Right lobe of liver (tissue), 6 donors: ENCODE data around the gene BDH1. TPM values are rescaled to one million over a fixed set of nuclear protein-coding genes. Genes with fewer than 3 reads are reported as not detected.

Experiments used
- ATAC-seq, 4 donors: fragments of 200-7000 bp; cut with Tn5 transposase; one replicate each; pipeline ENCODE4 v1.9.1; 2020; ENCODE audit warnings: mild to moderate bottlenecking in 4 of 4, moderate library complexity in 4 of 4
- DNase-seq, 3 donors: peaks; one replicate each; pipeline ENCODE4 v3.0.0-alpha.2; 2020
- H3K27ac ChIP-seq, 3 donors: fragments of 200-600 bp; one replicate each; pipeline ENCODE4 v1.8.0; 2022
- H3K27me3 ChIP-seq, 2 donors: fragments of 200-600 bp; one replicate each; pipeline ENCODE4 v1.8.0; 2022
- H3K36me3 ChIP-seq, 4 donors: fragments of 200-600 bp; sonication (generic) in 1 of 4; one replicate each; pipeline versions ENCODE4 v1.5.1 to v1.8.0; 2017 to 2022; ENCODE audit warnings: control low read depth in 1 of 4
- H3K4me1 ChIP-seq, 4 donors: fragments of 200-600 bp; sonication (generic) in 1 of 4; one replicate each; pipeline versions ENCODE4 v1.5.1 to v1.8.0; 2017 to 2022; ENCODE audit warnings: control low read depth in 1 of 4
- H3K4me3 ChIP-seq, 3 donors: fragments of 200-600 bp; one replicate each; pipeline ENCODE4 v1.8.0; 2022
- H3K9me3 ChIP-seq, 4 donors: fragments of 200-600 bp; sonication (generic) in 1 of 4; one replicate each; pipeline versions ENCODE4 v1.5.1 to v1.8.0; 2017 to 2022; ENCODE audit warnings: control low read depth in 1 of 4
- CTCF ChIP-seq, 4 donors: fragments of 200-600 bp in 3 of 4; fragments of 450-650 bp in 1 of 4; IDR thresholded peaks; one replicate each; pipeline versions ENCODE4 v1.5.1 to v1.8.0; 2016 to 2022; ENCODE audit warnings: antibody characterized with exemption in 4 of 4, mild to moderate bottlenecking in 2 of 4
- POLR2A ChIP-seq: fragments of 450-650 bp; IDR thresholded peaks from one replicate; pipeline ENCODE4 v1.6.1; 2017; ENCODE audit warnings: antibody characterized with exemption, mild to moderate bottlenecking
- WGBS: methylation state at CpG from one replicate; pipeline ENCODE4 v1.1.6; 2018; ENCODE audit warnings: low coverage, low lambda C conversion rate; ENCODE audit not compliant: insufficient coverage; ENCODE audit errors: missing lambda C conversion rate; 5-methylcytosine and 5-hydroxymethylcytosine counted together
- intact Hi-C, 2 donors: fragments of 100-400 bp; cut with DNase I; formaldehyde crosslinking; loops; one replicate each; pipeline versions ENCODE4 v1.11.2 to v1.14.1; 2022
- total RNA-seq, 6 experiments: library from RNA; depleted of rRNA in 2 of 6; stranded (reverse); fragments of >200 nt in 2 of 6; fragmentation: NEBNext Ultra II Directional in 3 of 6; extraction: Animal tissue kit (Norgen Biotek cat#: 25700) in 3 of 6; gene quantifications; one replicate each; pipeline versions ENCODE4 v1.1.0 to v1.2.4, GENCODE V29; 2016 to 2023
- donor health status: DM: no; HTN: yes; CAD: no.
- donor health status: DM: no; HTN: no; CAD: no.
- donor health status: DM: no; HTN: no; CAD: no.
- donor health status: DM: no; HTN: yes; CAD: no.
- donor health status: DM: no; HTN: yes; CAD: no.

BDH1 gene
- total RNA-seq, 6 experiments from 2014 or later: 65.5 to 366 (median 233) TPM

GRCh38 chr3:197485143-197485542, 70.6 kb downstream of the BDH1 start:
- intact Hi-C loops: no loop called here
- 81% methylated on average over 3 of the region's 5 CpGs for WGBS
- no peak for TF ChIP-seq CTCF (IDR thresholded peaks at IDR 0.05)
- TF ChIP-seq POLR2A: no peak

GRCh38 chr3:197484204-197484901, 71.4 kb downstream of the BDH1 start:
- DNase-seq (peak in 1 of 3 donors; percentile 11), ATAC-seq (no peak)
- Histone ChIP-seq H3K9me3 (no peaks in the 10 kb centered on the region), H3K4me1 (peaks cover 0 to 24% (median 6%) of the 10 kb centered on the region in 4 donors), H3K36me3 (no peaks in the 10 kb centered on the region), H3K27ac (no peak overlapping the region), H3K4me3 (no peak overlapping the region), H3K27me3 (no peaks in the 10 kb centered on the region)
- 94% methylated on average over 5 of the region's 12 CpGs for WGBS
- intact Hi-C loops: no loop called here
- no peak for TF ChIP-seq CTCF (IDR thresholded peaks at IDR 0.05)
- no peak for TF ChIP-seq POLR2A

More at GRCh38 chr3:197485143-197485542, 70.6 kb downstream of the BDH1 start:
- H3K36me3 ChIP-seq: no peaks in the 10 kb centered on the region
- H3K9me3 ChIP-seq: no peaks in the 10 kb centered on the region
- no peak overlapping the region for H3K4me3 ChIP-seq
- peaks cover 0 to 16% (median 4%) of the 10 kb centered on the region in 4 donors for H3K4me1 ChIP-seq
- no peak for ATAC-seq
- H3K27me3 ChIP-seq: no peaks in the 10 kb centered on the region
- no peak for DNase-seq
- H3K27ac ChIP-seq: no peak overlapping the region

- Histone ChIP-seq H3K4me1 (peaks cover 0 to 26% (median 7%) of the 10 kb centered on the region in 4 donors), H3K9me3 (no peaks in the 10 kb centered on the region), H3K27me3 (no peaks in the 10 kb centered on the region), H3K4me3 (no peak overlapping the region), H3K36me3 (no peaks in the 10 kb centered on the region), H3K27ac (no peak overlapping the region)
- no peak for TF ChIP-seq CTCF (IDR thresholded peaks at IDR 0.05)
- no peak for TF ChIP-seq POLR2A
- no peak for ATAC-seq
- DNase-seq: no peak
- WGBS: 88% methylated on average over 4 of the region's 4 CpGs
- intact Hi-C loops: no loop called here
Measured at GRCh38 chr3:197482001-197482400, 73.8 kb downstream of the BDH1 start.

GRCh38 chr3:197480320-197480719, 75.4 kb downstream of the BDH1 start:
- Histone ChIP-seq H3K27ac (no peak overlapping the region), H3K4me3 (no peak overlapping the region), H3K4me1 (peaks cover 0 to 26% (median 7%) of the 10 kb centered on the region in 4 donors), H3K36me3 (no peaks in the 10 kb centered on the region), H3K27me3 (no peaks in the 10 kb centered on the region), H3K9me3 (no peaks in the 10 kb centered on the region)
- peak; percentile 67 to 78 (median 74) for ATAC-seq
- intact Hi-C loops: no loop called here
- no peak for TF ChIP-seq POLR2A
- TF ChIP-seq CTCF (IDR thresholded peaks at IDR 0.05): no peak
- WGBS: 47% methylated on average over 3 of the region's 3 CpGs
- peak in 2 of 3 donors; percentile 41 to 59 for DNase-seq
